GM23338 (cell line): ENCODE results near the gene NMS. TPM values are rescaled to one million over a fixed set of nuclear protein-coding genes. Genes with fewer than 3 reads are reported as not detected.

Experiments used
- ATAC-seq: fragments of 200-7000 bp; cut with Tn5 transposase; 3 replicates; pipeline ENCODE4 v1.9.1; 2020
- DNase-seq: peaks from one replicate; pipeline ENCODE4 v3.0.0-alpha.2; 2015; ENCODE audit warnings: low spot score
- H2AFZ ChIP-seq: fragments of 200-600 bp; sonication (generic); 2 replicates; pipeline ENCODE4 v1.8.0; 2016; ENCODE audit warnings: antibody characterized with exemption, mild to moderate bottlenecking, moderate library complexity
- H3F3A ChIP-seq: fragments of 200-600 bp; sonication (generic); replicated peaks from 2 replicates; pipeline ENCODE4 v1.8.0; 2017; ENCODE audit warnings: antibody characterized with exemption, mixed run types, low read depth
- H3K27ac ChIP-seq: fragments of 200-600 bp; sonication (generic); 2 replicates; pipeline ENCODE4 v1.6.1; 2016; ENCODE audit warnings: low read depth
- H3K27me3 ChIP-seq: fragments of 200-600 bp; sonication (generic); 2 replicates; pipeline ENCODE4 v1.8.0; 2016; ENCODE audit warnings: mild to moderate bottlenecking, mixed run types, moderate library complexity; ENCODE audit not compliant: insufficient read depth
- H3K36me3 ChIP-seq: fragments of 200-600 bp; sonication (generic); 2 replicates; pipeline ENCODE4 v1.8.0; 2016; ENCODE audit warnings: mild to moderate bottlenecking; ENCODE audit not compliant: insufficient read depth
- H3K4me1 ChIP-seq: fragments of 200-600 bp; sonication (generic); 2 replicates; pipeline ENCODE4 v1.8.0; 2016; ENCODE audit warnings: mild to moderate bottlenecking, moderate library complexity; ENCODE audit not compliant: insufficient read depth
- H3K4me2 ChIP-seq: fragments of 200-600 bp; sonication (generic); 2 replicates; pipeline ENCODE4 v1.7.1; 2017; ENCODE audit warnings: mixed run types
- H3K4me3 ChIP-seq: fragments of 200-600 bp; sonication (generic); 2 replicates; pipeline ENCODE4 v1.6.1; 2016; ENCODE audit warnings: mixed run types
- H3K79me2 ChIP-seq: fragments of 200-600 bp; sonication (generic); replicated peaks from 2 replicates; pipeline ENCODE4 v1.8.0; 2017; ENCODE audit warnings: mild to moderate bottlenecking; ENCODE audit not compliant: insufficient read depth
- H3K9me2 ChIP-seq: fragments of 200-600 bp; sonication (generic); 2 replicates; pipeline ENCODE4 v1.8.0; 2017; ENCODE audit not compliant: insufficient read depth
- H4K20me1 ChIP-seq: fragments of 200-600 bp; sonication (generic); replicated peaks from 2 replicates; pipeline ENCODE4 v1.8.0; 2017; ENCODE audit warnings: mild to moderate bottlenecking; ENCODE audit not compliant: insufficient read depth
- H3K27ac Mint-ChIP-seq: 2 replicates; pipeline ENCODE4 v1.8.0; 2020; ENCODE audit warnings: inconsistent platforms, mild to moderate bottlenecking, moderate library complexity, mixed read lengths
- H3K27me3 Mint-ChIP-seq: 3 replicates; pipeline ENCODE4 v1.8.0; 2022; ENCODE audit warnings: low read depth, mild to moderate bottlenecking, moderate library complexity, mixed read lengths, inconsistent platforms; ENCODE audit not compliant: insufficient read depth, poor library complexity
- H3K36me3 Mint-ChIP-seq: 3 replicates; pipeline ENCODE4 v1.8.0; 2021; ENCODE audit warnings: low read depth, mild to moderate bottlenecking, inconsistent platforms, moderate library complexity, mixed read lengths
- H3K4me1 Mint-ChIP-seq: 3 replicates; pipeline ENCODE4 v1.8.0; 2020; ENCODE audit warnings: mild to moderate bottlenecking, inconsistent platforms, mixed read lengths
- H3K4me3 Mint-ChIP-seq: 3 replicates; pipeline ENCODE4 v1.8.0; 2021; ENCODE audit warnings: moderate library complexity, mild to moderate bottlenecking, inconsistent platforms, mixed read lengths
- H3K9me3 Mint-ChIP-seq: 3 replicates; pipeline ENCODE4 v1.8.0; 2020; ENCODE audit warnings: moderate library complexity, mild to moderate bottlenecking, inconsistent platforms, mixed read lengths
- CREB1 ChIP-seq: fragments of 250-450 bp; sonication (Bioruptor Pico); IDR thresholded peaks from 2 replicates; pipeline ENCODE4 v1.5.0; 2020; ENCODE audit warnings: low read depth, mild to moderate bottlenecking, moderate library complexity
- CTCF ChIP-seq, 2 experiments: fragments of 200-600 bp in 1 of 2; sonication (generic) in 1 of 2; conservative IDR thresholded peaks; 2 replicates each; pipeline versions ENCODE4 v1.5.1 to v1.6.1; 2016 to 2017; ENCODE audit warnings: antibody characterized with exemption in 2 of 2, low read depth in 2 of 2, mild to moderate bottlenecking in 2 of 2, moderate library complexity in 1 of 2
- ETS1 ChIP-seq: IDR thresholded peaks from 2 replicates; pipeline ENCODE4 v1.6.1; 2016; ENCODE audit warnings: antibody characterized with exemption
- EZH2 ChIP-seq: fragments of 200-600 bp; sonication (generic); IDR thresholded peaks from one replicate; pipeline ENCODE4 v1.8.0; 2017; ENCODE audit warnings: antibody characterized with exemption, mild to moderate bottlenecking, low read depth; ENCODE audit not compliant: unreplicated experiment
- EZH2phosphoT487 ChIP-seq: fragments of 200-600 bp; sonication (generic); IDR thresholded peaks from one replicate; pipeline ENCODE4 v1.8.1; 2018; ENCODE audit warnings: antibody characterized with exemption; ENCODE audit not compliant: unreplicated experiment
- JUNB ChIP-seq: IDR thresholded peaks from one replicate; pipeline ENCODE4 v1.6.1; 2016; ENCODE audit warnings: antibody characterized with exemption; ENCODE audit not compliant: unreplicated experiment
- POLR2AphosphoS5 ChIP-seq: IDR thresholded peaks from 2 replicates; pipeline ENCODE4 v1.6.1; 2016; ENCODE audit warnings: antibody characterized with exemption, low read depth
- STAT1 ChIP-seq: IDR thresholded peaks from one replicate; pipeline ENCODE4 v1.6.1; 2016; ENCODE audit warnings: antibody characterized with exemption; ENCODE audit not compliant: unreplicated experiment
- ZNF114 ChIP-seq: fragments of 250-450 bp; sonication (Bioruptor Pico); IDR thresholded peaks from 2 replicates; pipeline ENCODE4 v1.5.0; 2020; ENCODE audit warnings: mild to moderate bottlenecking, moderate library complexity
- ZNF331 ChIP-seq: fragments of 250-450 bp; sonication (Bioruptor Pico); IDR thresholded peaks from 2 replicates; pipeline ENCODE4 v1.5.0; 2020; ENCODE audit warnings: low read depth, mild to moderate bottlenecking, moderate library complexity
- polyA plus RNA-seq: library from polyadenylated mRNA; unstranded; fragments of >200 nt; fragmentation: Nextera tagmentation; extraction: Ambion mirVana; gene quantifications from 2 replicates; pipeline ENCODE4 v1.2.1, GENCODE V29; 2016
- total RNA-seq: library from RNA; depleted of rRNA; stranded (reverse); fragments of >200 nt; shearing (Covaris generic); gene quantifications from 2 replicates; pipeline ENCODE4 v1.2.3, GENCODE V29; 2014
- TF ChIP-seq, protein P1 (sequence below): IDR thresholded peaks from one replicate; pipeline ENCODE4 v1.6.1; 2018; ENCODE audit warnings: antibody characterized with exemption; ENCODE audit not compliant: unreplicated experiment

Gene NMS
- total and polyA plus RNA-seq, 2 experiments from 2014 or later, result not detected

DNA sequence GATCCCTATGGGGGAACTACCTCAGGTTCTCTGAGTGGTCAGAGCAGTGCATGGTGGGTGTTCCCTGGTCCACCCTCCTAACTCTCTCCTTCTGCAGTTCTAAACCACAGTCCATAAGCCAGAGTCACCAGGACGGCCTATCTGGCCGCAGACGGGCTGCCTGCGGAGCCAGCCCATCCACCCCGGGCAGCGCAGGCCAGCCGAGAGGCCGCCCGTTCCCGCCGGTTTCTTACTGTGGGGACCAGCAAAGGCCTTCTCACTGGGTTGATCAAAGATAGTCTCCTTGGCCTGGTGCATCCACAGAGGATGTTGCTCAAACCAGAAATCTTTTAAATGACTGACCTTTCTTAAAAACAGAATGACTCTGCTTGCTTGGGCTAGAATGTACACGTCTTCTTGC is 43.2 kb upstream of the NMS start:
- no peaks in the 10 kb centered on the region for H4K20me1 ChIP-seq
- H3K27ac ChIP-seq, result no peak overlapping the region
- Mint-ChIP-seq H3K4me1 (peaks cover 9% of the 10 kb centered on the region), H3K27ac (no peak overlapping the region), H3K36me3 (peaks cover 2% of the 10 kb centered on the region; the same call in 1 of the 3 replicates), H3K9me3 (peaks cover 8% of the 10 kb centered on the region), H3K4me3 (no peak overlapping the region), H3K27me3 (peaks cover 4% of the 10 kb centered on the region)
- no peaks in the 10 kb centered on the region; the same call in 1 of the 2 replicates for H3K9me2 ChIP-seq
- no peak overlapping the region for H3K4me3 ChIP-seq
- no peaks in the 10 kb centered on the region for H3K27me3 ChIP-seq
- H3K79me2 ChIP-seq, result no peaks in the 10 kb centered on the region
- H3K4me1 ChIP-seq, result no peaks in the 10 kb centered on the region
- no peak for DNase-seq
- no peak overlapping the region for H2AFZ ChIP-seq
- no peaks in the 10 kb centered on the region for H3F3A ChIP-seq
- no peak; the same call in 2 of the 3 replicates for ATAC-seq
- no peaks in the 10 kb centered on the region for H3K36me3 ChIP-seq
- TF ChIP-seq POLR2AphosphoS5 (no peak), EZH2phosphoT487 (no peak)
- no peak overlapping the region for H3K4me2 ChIP-seq

GRCh38 chr2:100427627-100428258 is 42.5 kb upstream of the NMS start:
- ATAC-seq (peak; percentile 84), DNase-seq (peak; percentile 76)
- H3F3A ChIP-seq, result no peaks in the 10 kb centered on the region
- no peaks in the 10 kb centered on the region for H3K4me1 ChIP-seq
- H3K4me3 ChIP-seq, result no peak overlapping the region
- H3K27me3 ChIP-seq, result no peaks in the 10 kb centered on the region
- H3K4me2 ChIP-seq, result no peak overlapping the region
- TF ChIP-seq JUNB (no peak), CTCF (conservative IDR thresholded peaks at IDR 0.05; ENCODE audit: low read depth in 2 of 2) (peak; percentile 55 to 72), ETS1 (no peak)
- Mint-ChIP-seq H3K27ac (no peak overlapping the region), H3K4me3 (no peak overlapping the region), H3K9me3 (peaks cover 8% of the 10 kb centered on the region), H3K27me3 (peaks cover 4% of the 10 kb centered on the region), H3K36me3 (peaks cover 2% of the 10 kb centered on the region; the same call in 1 of the 3 replicates), H3K4me1 (peaks cover 9% of the 10 kb centered on the region)
- H2AFZ ChIP-seq, result no peak overlapping the region
- H3K27ac ChIP-seq, result no peak overlapping the region
- no peaks in the 10 kb centered on the region for H3K79me2 ChIP-seq
- H3K36me3 ChIP-seq, result no peaks in the 10 kb centered on the region
- no peaks in the 10 kb centered on the region; the same call in 1 of the 2 replicates for H3K9me2 ChIP-seq
- H4K20me1 ChIP-seq, result no peaks in the 10 kb centered on the region

GRCh38 chr2:100429726-100430125 is 40.6 kb upstream of the NMS start:
- DNase-seq (no peak), ATAC-seq (no peak)
- Mint-ChIP-seq H3K4me3 (no peak overlapping the region), H3K27me3 (peaks cover 1% of the 10 kb centered on the region), H3K27ac (no peak overlapping the region), H3K36me3 (peaks cover 2% of the 10 kb centered on the region; the same call in 1 of the 3 replicates), H3K9me3 (peaks cover 8% of the 10 kb centered on the region), H3K4me1 (peaks cover 2% of the 10 kb centered on the region)
- no peaks in the 10 kb centered on the region for H3K27me3 ChIP-seq
- no peaks in the 10 kb centered on the region for H3K36me3 ChIP-seq
- H3K4me2 ChIP-seq, result no peak overlapping the region
- H4K20me1 ChIP-seq, result no peaks in the 10 kb centered on the region
- no peak overlapping the region for H2AFZ ChIP-seq
- no peak overlapping the region for H3K4me3 ChIP-seq
- no peak overlapping the region for H3K27ac ChIP-seq
- no peaks in the 10 kb centered on the region for H3K79me2 ChIP-seq
- H3K9me2 ChIP-seq, result no peaks in the 10 kb centered on the region; the same call in 1 of the 2 replicates
- H3K4me1 ChIP-seq, result no peaks in the 10 kb centered on the region
- H3F3A ChIP-seq, result no peaks in the 10 kb centered on the region
- TF ChIP-seq EZH2 (no peak), ETS1 (no peak), EZH2phosphoT487 (no peak), ZNF114 (CRISPR knock-in tag) (no peak), STAT1 (no peak), CREB1 (no peak), ZNF331 (CRISPR knock-in tag) (no peak), JUNB (no peak)
- TF ChIP-seq, protein P1, sequence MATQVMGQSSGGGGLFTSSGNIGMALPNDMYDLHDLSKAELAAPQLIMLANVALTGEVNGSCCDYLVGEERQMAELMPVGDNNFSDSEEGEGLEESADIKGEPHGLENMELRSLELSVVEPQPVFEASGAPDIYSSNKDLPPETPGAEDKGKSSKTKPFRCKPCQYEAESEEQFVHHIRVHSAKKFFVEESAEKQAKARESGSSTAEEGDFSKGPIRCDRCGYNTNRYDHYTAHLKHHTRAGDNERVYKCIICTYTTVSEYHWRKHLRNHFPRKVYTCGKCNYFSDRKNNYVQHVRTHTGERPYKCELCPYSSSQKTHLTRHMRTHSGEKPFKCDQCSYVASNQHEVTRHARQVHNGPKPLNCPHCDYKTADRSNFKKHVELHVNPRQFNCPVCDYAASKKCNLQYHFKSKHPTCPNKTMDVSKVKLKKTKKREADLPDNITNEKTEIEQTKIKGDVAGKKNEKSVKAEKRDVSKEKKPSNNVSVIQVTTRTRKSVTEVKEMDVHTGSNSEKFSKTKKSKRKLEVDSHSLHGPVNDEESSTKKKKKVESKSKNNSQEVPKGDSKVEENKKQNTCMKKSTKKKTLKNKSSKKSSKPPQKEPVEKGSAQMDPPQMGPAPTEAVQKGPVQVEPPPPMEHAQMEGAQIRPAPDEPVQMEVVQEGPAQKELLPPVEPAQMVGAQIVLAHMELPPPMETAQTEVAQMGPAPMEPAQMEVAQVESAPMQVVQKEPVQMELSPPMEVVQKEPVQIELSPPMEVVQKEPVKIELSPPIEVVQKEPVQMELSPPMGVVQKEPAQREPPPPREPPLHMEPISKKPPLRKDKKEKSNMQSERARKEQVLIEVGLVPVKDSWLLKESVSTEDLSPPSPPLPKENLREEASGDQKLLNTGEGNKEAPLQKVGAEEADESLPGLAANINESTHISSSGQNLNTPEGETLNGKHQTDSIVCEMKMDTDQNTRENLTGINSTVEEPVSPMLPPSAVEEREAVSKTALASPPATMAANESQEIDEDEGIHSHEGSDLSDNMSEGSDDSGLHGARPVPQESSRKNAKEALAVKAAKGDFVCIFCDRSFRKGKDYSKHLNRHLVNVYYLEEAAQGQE, result no peak
